HepG2 (cell line): ENCODE results near the gene CHMP6. TPM values are rescaled to one million over a fixed set of nuclear protein-coding genes. Genes with fewer than 3 reads are reported as not detected.

Source experiments
- ATAC-seq: fragments of 200-7000 bp; cut with Tn5 transposase; 3 replicates; pipeline ENCODE4 v1.9.1; 2020; ENCODE audit warnings: mild to moderate bottlenecking, moderate library complexity
- BruUV-seq: library from RNA; stranded (reverse); fragments of 400-500 nt; replicated peaks from 2 replicates; lab custom pipeline; 2021; lab: Mats Ljungman, UMichigan
- CTCF ChIA-PET: fragments of 300-600 bp; formaldehyde crosslinking; extraction: SDS; loops from one replicate; lab custom pipeline; 2021; ENCODE audit warnings: low total read pairs, inconsistent platforms, low intra/inter-chr PET ratio; lab: Yijun Ruan, JAX
- POLR2A ChIA-PET: fragments of 350-600 bp; sonication (Branson Sonifier 250); formaldehyde crosslinking; loops from one replicate; lab custom pipeline; 2020; ENCODE audit warnings: antibody characterized with exemption, inconsistent platforms; lab: Yijun Ruan, JAX
- DNase-seq: peaks from one replicate; pipeline ENCODE4 v3.0.0-alpha.2; 2015; ENCODE audit warnings: low spot score
- FAIRE-seq: peaks from 3 replicates; lab custom pipeline; 2011; peaks lifted over from hg19 to GRCh38; lab: Jason Lieb, UNC
- H2AFZ ChIP-seq: one replicate; pipeline ENCODE4 v1.6.1; 2011; ENCODE audit warnings: low read length, inconsistent platforms
- H3K27ac ChIP-seq: fragments of 300-600 bp; 3 replicates; pipeline ENCODE4 v1.8.0; 2011; ENCODE audit warnings: mixed run types, mild to moderate bottlenecking, mixed read lengths, low read length, inconsistent platforms; ENCODE audit not compliant: insufficient read depth; ENCODE audit errors: extremely low read length
- H3K27me3 ChIP-seq, 2 experiments: fragments of 200-600 bp in 1 of 2; 2 replicates in 1 of 2; 3 replicates in 1 of 2; pipeline versions ENCODE4 v1.6.0 to v1.8.0; 2011; ENCODE audit warnings: low read length in 2 of 2, mild to moderate bottlenecking in 2 of 2, moderate library complexity in 2 of 2, inconsistent platforms in 1 of 2; ENCODE audit not compliant: insufficient read depth in 2 of 2, control insufficient read depth in 1 of 2
- H3K36me3 ChIP-seq, 2 experiments: fragments of 200-600 bp in 1 of 2; replicated peaks in 1 of 2; 2 replicates in 1 of 2; 3 replicates in 1 of 2; pipeline versions ENCODE4 v1.5.1 to v1.8.0; 2011; ENCODE audit warnings: low read length in 2 of 2, inconsistent platforms in 1 of 2; ENCODE audit not compliant: insufficient read depth in 2 of 2, control insufficient read depth in 1 of 2
- H3K4me1 ChIP-seq: 2 replicates; pipeline ENCODE4 v1.5.1; 2012; ENCODE audit warnings: low read length, inconsistent platforms; ENCODE audit not compliant: insufficient read depth
- H3K4me2 ChIP-seq: 2 replicates; pipeline ENCODE4 v1.6.0; 2011; ENCODE audit warnings: low read depth, low read length, inconsistent platforms
- H3K4me3 ChIP-seq, 3 experiments: fragments of 200-600 bp in 1 of 3; sonication (generic), shearing (Covaris generic) in 1 of 3; replicated peaks in 1 of 3; 2 replicates each; pipeline ENCODE4 v1.5.1; 2011 to 2016; ENCODE audit warnings: low read length in 3 of 3, inconsistent platforms in 2 of 3, low read depth in 2 of 3, mild to moderate bottlenecking in 2 of 3, control low read depth in 1 of 3, mixed read lengths in 1 of 3; ENCODE audit not compliant: insufficient read depth in 1 of 3
- H3K79me2 ChIP-seq: one replicate; pipeline ENCODE4 v1.6.1; 2011; ENCODE audit warnings: low read length, inconsistent platforms; ENCODE audit not compliant: insufficient read depth
- H3K9ac ChIP-seq: 2 replicates; pipeline ENCODE4 v1.6.0; 2011; ENCODE audit warnings: mild to moderate bottlenecking, low read depth, low read length, inconsistent platforms; ENCODE audit not compliant: insufficient read depth
- H3K9me3 ChIP-seq: 2 replicates; pipeline ENCODE4 v1.5.1; 2012; ENCODE audit warnings: mild to moderate bottlenecking, low read length
- H4K20me1 ChIP-seq: 2 replicates; pipeline ENCODE4 v1.6.0; 2011; ENCODE audit warnings: inconsistent platforms, mild to moderate bottlenecking, low read length, moderate library complexity; ENCODE audit not compliant: insufficient read depth
- EZH2 ChIP-seq: conservative IDR thresholded peaks from 2 replicates; pipeline ENCODE4 v1.6.1; 2012; ENCODE audit warnings: mild to moderate bottlenecking, low read depth, low read length, moderate library complexity
- FOXP1 ChIP-seq, 2 experiments: fragments of 450-650 bp in 1 of 2; IDR thresholded peaks; 2 replicates each; pipeline ENCODE4 v1.6.1; 2017 to 2018; ENCODE audit warnings: antibody characterized with exemption in 1 of 2
- ISX ChIP-seq: sonication (generic); formaldehyde crosslinking; conservative IDR thresholded peaks from 2 replicates; pipeline ENCODE4 v1.5.0; 2020; ENCODE audit warnings: missing genetic modification reagents
- KDM3A ChIP-seq: IDR thresholded peaks from 2 replicates; pipeline ENCODE4 v1.6.1; 2018; ENCODE audit warnings: low read depth, missing compliant biosample characterization
- MYPOP ChIP-seq: sonication (generic); formaldehyde crosslinking; IDR thresholded peaks from 2 replicates; pipeline ENCODE4 v1.8.1; 2023; ENCODE audit warnings: mild to moderate bottlenecking, moderate library complexity, missing genetic modification reagents
- PRPF4 ChIP-seq: fragments of 200-400 bp; formaldehyde crosslinking; IDR thresholded peaks from 2 replicates; pipeline ENCODE4 v1.6.1; 2016; ENCODE audit warnings: low read length, low read depth; ENCODE audit not compliant: poor library complexity, severe bottlenecking
- RFX1 ChIP-seq: fragments of 450-650 bp; IDR thresholded peaks from 2 replicates; pipeline ENCODE4 v1.6.1; 2017
- SYNCRIP ChIP-seq: fragments of 200-400 bp; formaldehyde crosslinking; IDR thresholded peaks from 2 replicates; pipeline ENCODE4 v1.6.1; 2018; ENCODE audit warnings: mild to moderate bottlenecking, low read depth, low read length; ENCODE audit not compliant: insufficient read depth
- WIZ ChIP-seq: sonication (generic); formaldehyde crosslinking; IDR thresholded peaks from 2 replicates; pipeline ENCODE4 v1.5.1; 2020; ENCODE audit warnings: mild to moderate bottlenecking, missing genetic modification reagents
- ZEB1 ChIP-seq: IDR thresholded peaks from 2 replicates; pipeline ENCODE4 v1.6.1; 2012; ENCODE audit warnings: mild to moderate bottlenecking, low read depth, inconsistent platforms; ENCODE audit not compliant: insufficient replicate concordance
- ZFP41 ChIP-seq: sonication (generic); formaldehyde crosslinking; IDR thresholded peaks from 2 replicates; pipeline ENCODE4 v1.4.0; 2020; ENCODE audit warnings: mild to moderate bottlenecking, missing genetic modification reagents, borderline replicate concordance
- ZNF337 ChIP-seq: sonication (generic); formaldehyde crosslinking; IDR thresholded peaks from 2 replicates; pipeline ENCODE4 v1.5.1; 2020; ENCODE audit warnings: missing genetic modification reagents, low read depth, mild to moderate bottlenecking, borderline replicate concordance
- ZNF773 ChIP-seq: sonication (generic); formaldehyde crosslinking; IDR thresholded peaks from 2 replicates; pipeline ENCODE4 v1.4.0; 2020; ENCODE audit warnings: missing genetic modification reagents, borderline replicate concordance
- WGBS: methylation state at CpG from one replicate; pipeline ENCODE4 v1.1.6; 2017; ENCODE audit warnings: low lambda C conversion rate; 5-methylcytosine and 5-hydroxymethylcytosine counted together
- in situ Hi-C: cut with HindIII; loops from 2 replicates; pipeline ENCODE4 v1.10.0; 2017; ENCODE audit warnings: low pct_unique_long_range_greater_than_20kb; ENCODE audit not compliant: extremely low pct_ligation_motif_present
- intact Hi-C: fragments of 100-400 bp; cut with micrococcal nuclease; formaldehyde crosslinking; loops from one replicate; pipeline ENCODE4 v1.10.0; 2022; ENCODE audit not compliant: unreplicated experiment
- polyA plus RNA-seq, 8 experiments: library from polyadenylated mRNA; depleted of rRNA in 3 of 8; stranded (reverse) in 7 of 8; unstranded in 1 of 8; fragments of >200 nt; fragmentation: Illumina TruSeq in 4 of 8; extraction: Trizol in 4 of 8; gene quantifications; 2 replicates each; pipeline versions ENCODE4 v1.2.1 to v1.2.3, GENCODE V29; 2011 to 2016; ENCODE audit warnings: low read depth in 4 of 8, missing spikeins in 1 of 8, mixed read lengths in 1 of 8; ENCODE audit not compliant: insufficient read depth in 1 of 8
- total RNA-seq, 5 experiments: library from RNA; depleted of rRNA; stranded (reverse); fragments of >200 nt; fragmentation: Illumina TruSeq; extraction: Trizol; gene quantifications; 2 replicates each; pipeline ENCODE4 v1.2.3, GENCODE V29; 2016; ENCODE audit warnings: low read depth in 1 of 5

The CHMP6 gene
- total and polyA plus RNA-seq, 2 of the 13 experiments (the other 11 are each of a cell fraction or from before 2014, with no cell fraction given) = 11.1 to 24.2 TPM

GRCh38 chr17:80955078-80955477 is 36.6 kb upstream of the CHMP6 start:
- FAIRE-seq = no peak
- CTCF ChIA-PET = no interaction called here

More at GRCh38 chr17:80955078-80955477, 36.6 kb upstream of the CHMP6 start:
- TF ChIP-seq ZEB1 (no peak), WIZ (CRISPR knock-in tag) (no peak), RFX1 (no peak), SYNCRIP (no peak), EZH2 (no peak), ZNF773 (CRISPR knock-in tag) (no peak), ISX (CRISPR knock-in tag) (no peak), PRPF4 (no peak), MYPOP (no peak), FOXP1 (IDR thresholded peaks at IDR 0.05) (no peak), FOXP1 (CRISPR knock-in tag; IDR thresholded peaks at IDR 0.05) (no peak), KDM3A (CRISPR knock-in tag) (no peak), ZNF337 (CRISPR knock-in tag) (no peak), ZFP41 (no peak)
- no peaks in the 10 kb centered on the region for H4K20me1 ChIP-seq
- no peaks in the 10 kb centered on the region for H3K4me1 ChIP-seq
- H3K79me2 ChIP-seq = no peaks in the 10 kb centered on the region
- ATAC-seq = no peak
- 86% methylated on average over 5 of the region's 5 CpGs for WGBS
- no peaks in the 10 kb centered on the region for H3K9me3 ChIP-seq
- H3K4me3 ChIP-seq = no peak overlapping the region
- no peak overlapping the region for H2AFZ ChIP-seq
- POLR2A ChIA-PET = no interaction called here
- no peak overlapping the region for H3K9ac ChIP-seq
- H3K27me3 ChIP-seq = no peaks in the 10 kb centered on the region
- no peak overlapping the region for H3K27ac ChIP-seq
- in situ Hi-C loops (no loop called here), intact Hi-C loops (no loop called here)
- BruUV-seq = no TSS peak
- DNase-seq = no peak
- H3K36me3 ChIP-seq = peaks cover 15 to 18% of the 10 kb centered on the region in 2 experiments; a peak in 4 of 5 replicates
- no peak overlapping the region for H3K4me2 ChIP-seq
